Endothelial cell of umbilical vein (primary cell): ENCODE measurements around the gene ENTPD7.

ENCODE experiments used
- CTCF ChIP-seq, 2 donors: IDR thresholded peaks; 1 replicate in 1 of 2; 2 replicates in 1 of 2; pipeline ENCODE4 v1.5.1; 2011; ENCODE audit warnings: low read length in 2 of 2, mild to moderate bottlenecking in 2 of 2, moderate library complexity in 2 of 2, control low read depth in 1 of 2, inconsistent platforms in 1 of 2, low read depth in 1 of 2; ENCODE audit not compliant: insufficient read depth in 1 of 2; ENCODE audit errors: extremely low read depth in 1 of 2
- POLR2A ChIP-seq: IDR thresholded peaks from 2 replicates; pipeline ENCODE4 v1.6.1; 2012; ENCODE audit warnings: low read depth, mild to moderate bottlenecking, control low read depth, low read length
- POLR2AphosphoS5 ChIP-seq: IDR thresholded peaks from 2 replicates; pipeline ENCODE4 v1.6.1; 2012; ENCODE audit warnings: low read depth, mild to moderate bottlenecking, control low read depth, low read length, moderate library complexity; ENCODE audit not compliant: insufficient read depth

DNA sequence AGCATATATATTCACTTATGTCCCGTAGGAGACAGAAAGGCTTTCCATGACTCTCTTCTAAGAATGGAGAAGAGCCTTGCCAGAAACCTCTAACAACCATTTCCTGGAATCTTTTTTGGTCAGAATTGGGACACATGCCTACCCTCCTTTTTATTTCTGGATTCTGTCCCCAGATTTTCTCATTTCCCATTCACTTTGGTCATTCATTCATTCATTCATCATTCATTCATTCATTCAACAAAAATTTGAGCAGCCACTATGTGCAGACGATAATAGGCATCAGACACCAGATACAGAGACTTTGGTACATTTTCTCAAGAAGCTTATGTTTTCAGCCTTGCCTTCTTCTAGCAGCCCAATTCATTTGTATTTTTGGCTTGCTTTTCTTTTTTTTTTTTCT is 6.0 kb downstream of the ENTPD7 start:
- TF ChIP-seq POLR2AphosphoS5 (no peak), CTCF (IDR thresholded peaks at IDR 0.05; ENCODE audit: extremely low read depth in 1 of 2, insufficient read depth in 1 of 2, low read depth in 1 of 2, low read length in 2 of 2) (no peak), POLR2A (no peak)
